ENCODE measurements around the gene TRIML2.

The TRIML2 gene, protein sequence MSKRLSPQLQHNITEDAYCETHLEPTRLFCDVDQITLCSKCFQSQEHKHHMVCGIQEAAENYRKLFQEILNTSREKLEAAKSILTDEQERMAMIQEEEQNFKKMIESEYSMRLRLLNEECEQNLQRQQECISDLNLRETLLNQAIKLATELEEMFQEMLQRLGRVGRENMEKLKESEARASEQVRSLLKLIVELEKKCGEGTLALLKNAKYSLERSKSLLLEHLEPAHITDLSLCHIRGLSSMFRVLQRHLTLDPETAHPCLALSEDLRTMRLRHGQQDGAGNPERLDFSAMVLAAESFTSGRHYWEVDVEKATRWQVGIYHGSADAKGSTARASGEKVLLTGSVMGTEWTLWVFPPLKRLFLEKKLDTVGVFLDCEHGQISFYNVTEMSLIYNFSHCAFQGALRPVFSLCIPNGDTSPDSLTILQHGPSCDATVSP

DNA sequence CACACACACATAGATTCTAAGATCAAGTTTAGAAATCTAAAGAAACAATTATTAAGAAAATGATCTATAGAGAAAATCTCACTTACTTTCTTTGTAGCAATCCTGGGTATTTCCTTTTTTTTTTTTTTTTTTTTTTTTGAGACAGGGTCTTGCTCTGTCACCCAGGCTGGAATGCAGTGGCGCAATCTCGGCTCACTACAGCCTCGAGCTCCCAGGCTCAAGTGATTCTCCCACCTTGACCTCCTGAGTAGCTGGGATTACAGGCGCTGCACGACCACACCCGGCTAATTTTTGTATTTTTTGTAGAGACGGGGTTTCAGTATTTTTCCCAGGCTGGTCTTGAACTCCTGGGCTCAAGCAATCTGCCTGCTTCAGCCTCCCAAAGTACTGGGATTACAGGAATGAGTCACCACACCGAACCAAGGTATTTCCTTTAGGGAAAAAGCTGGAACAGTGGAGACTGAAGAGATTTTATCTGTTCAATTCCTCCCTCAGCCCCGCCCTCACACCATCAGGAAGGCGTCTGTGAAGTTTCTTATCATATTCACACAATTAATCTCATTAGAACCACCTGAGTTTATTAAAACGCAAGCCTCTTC lies at the start of gene TRIML2:
Gene TRIML2, minus strand, starts transcription at position 447 of the 599 bp plus-strand sequence. CDS start 4,235 bp downstream, outside the sequence.
- no peak for DNase-seq (ENCODE audit: low read depth in 2 of 2)

DNA sequence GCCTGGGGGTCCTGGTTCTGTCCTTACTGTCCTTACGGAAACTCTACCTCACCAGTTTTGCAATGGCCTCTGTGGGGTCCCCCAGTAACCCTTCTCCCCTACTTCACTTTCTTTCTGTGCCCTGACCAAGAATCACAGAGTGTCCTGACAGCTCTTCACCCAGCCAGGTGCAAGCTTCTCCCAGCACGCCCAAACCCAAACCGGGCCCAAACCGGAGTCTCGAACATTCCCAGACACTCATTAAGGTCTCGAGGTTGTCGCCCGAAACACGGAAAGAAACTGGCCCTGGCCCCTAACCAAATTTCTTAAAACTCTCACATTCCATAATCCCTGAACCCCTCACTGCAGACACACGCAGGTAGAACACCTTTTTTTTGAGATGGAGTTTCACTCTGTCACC lies 48.9 kb upstream of the TRIML2 start:
- DNase-seq (ENCODE audit: low read depth in 2 of 2) = no peak

DNA sequence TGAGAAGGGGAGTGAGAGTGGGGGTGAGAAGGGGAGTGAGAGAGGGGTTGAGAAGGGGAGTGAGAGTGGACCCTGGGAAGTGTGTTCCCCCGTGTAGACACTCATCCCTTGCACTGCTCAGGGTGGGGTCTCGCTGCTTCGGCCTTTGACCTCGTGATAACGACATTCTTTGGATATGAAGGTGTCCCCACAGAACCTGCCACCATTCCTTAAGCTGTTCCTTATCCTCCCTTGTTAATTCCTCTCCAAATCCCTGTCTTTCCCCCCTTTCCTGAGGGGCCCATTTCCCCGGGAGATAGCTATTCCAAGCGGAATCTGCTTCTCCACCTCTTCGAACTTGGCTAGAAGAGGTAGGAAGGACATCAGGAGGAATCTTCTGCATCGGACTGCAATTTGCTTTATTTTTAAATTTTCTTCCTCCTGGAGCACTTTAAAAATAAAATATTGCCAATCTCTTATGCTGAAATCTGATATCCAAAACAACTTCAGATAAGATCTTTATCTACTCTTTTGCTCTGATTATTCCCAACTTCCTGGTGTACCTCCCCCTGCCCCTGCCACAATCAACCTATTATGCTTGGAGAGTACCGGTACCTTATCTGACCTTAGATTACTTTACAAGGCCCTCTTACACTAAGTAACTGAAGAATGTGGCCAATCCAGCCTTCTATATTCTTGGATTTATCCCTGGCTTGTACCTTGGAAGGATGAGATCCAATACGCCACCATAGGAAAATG lies 45.4 kb upstream of the TRIML2 start:
- DNase-seq (ENCODE audit: low read depth in 2 of 2) = no peak

DNA sequence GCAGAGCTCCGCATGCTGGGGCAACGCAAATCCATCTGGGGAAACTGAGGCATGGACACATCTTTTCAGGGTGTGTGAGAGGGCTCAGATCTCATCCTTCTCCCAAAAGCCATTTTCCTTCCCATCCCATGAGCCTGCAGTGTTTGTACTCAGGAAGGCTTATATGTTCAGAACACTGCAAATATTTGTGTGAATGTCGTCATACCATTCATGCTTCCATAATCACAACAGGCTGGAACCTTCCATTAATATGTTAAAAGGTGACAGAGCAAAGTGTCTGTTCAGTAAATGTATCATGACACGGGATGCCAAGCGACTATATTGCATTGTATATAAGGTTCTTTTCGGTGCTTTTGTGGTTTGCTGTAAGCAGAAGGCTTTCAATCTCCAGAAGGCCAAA lies 38.4 kb upstream of the TRIML2 start:
- DNase-seq (ENCODE audit: low read depth in 2 of 2) = no peak

DNA sequence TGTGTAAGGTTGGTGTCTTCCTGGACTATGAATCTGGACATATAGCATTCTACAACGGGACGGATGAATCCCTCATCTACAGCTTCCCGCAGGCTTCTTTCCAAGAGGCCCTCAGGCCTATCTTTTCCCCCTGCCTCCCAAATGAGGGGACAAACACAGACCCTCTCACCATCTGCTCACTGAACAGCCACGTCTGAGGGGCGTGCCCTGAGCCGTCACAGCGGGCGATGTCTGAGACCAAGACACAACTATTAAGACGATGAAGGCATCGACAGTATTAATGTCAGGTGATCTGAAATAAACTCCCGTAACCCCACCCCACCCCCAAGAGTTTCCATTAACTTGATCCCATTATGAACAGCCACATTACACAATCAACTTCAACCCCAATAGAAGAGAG lies 37.8 kb upstream of the TRIML2 start:
- DNase-seq (ENCODE audit: low read depth in 2 of 2) = no peak

DNA sequence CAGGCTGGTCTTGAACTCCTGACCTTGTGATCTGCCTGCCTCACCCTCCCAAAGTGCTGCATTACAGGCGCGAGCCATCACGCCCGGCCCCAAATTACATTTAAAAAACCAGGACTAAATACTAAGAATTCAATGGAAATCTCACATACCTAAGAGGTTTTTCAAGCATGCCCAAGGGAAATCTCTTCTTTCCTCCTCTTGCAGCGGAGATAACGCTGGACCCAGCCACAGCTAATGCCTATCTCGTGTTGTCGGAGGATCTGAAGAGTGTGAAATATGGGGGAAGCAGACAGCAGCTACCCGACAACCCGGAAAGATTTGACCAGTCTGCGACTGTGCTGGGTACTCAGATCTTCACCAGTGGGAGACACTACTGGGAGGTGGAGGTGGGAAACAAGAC lies 37.2 kb upstream of the TRIML2 start:
- DNase-seq (ENCODE audit: low read depth in 2 of 2) = no peak

DNA sequence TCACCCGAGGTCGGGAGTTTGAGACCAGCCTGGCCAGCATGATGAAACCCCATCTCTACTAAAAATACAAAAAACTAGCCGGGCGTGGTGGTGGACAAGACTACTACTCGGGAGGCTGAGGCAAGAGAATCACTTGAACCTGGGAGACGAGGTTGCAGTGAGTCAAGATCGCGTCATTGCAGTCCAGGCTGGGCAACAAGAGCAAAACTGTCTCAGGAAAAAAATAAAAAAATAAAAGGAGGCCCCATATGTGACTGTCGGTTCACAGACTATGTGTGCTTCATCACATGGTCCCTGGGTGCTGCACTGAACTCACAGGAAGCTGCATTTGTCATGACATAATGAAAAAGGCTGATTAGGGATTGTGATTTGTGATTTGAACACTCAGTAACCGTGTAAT lies 36.2 kb upstream of the TRIML2 start:
- DNase-seq (ENCODE audit: low read depth in 2 of 2) = no peak

DNA sequence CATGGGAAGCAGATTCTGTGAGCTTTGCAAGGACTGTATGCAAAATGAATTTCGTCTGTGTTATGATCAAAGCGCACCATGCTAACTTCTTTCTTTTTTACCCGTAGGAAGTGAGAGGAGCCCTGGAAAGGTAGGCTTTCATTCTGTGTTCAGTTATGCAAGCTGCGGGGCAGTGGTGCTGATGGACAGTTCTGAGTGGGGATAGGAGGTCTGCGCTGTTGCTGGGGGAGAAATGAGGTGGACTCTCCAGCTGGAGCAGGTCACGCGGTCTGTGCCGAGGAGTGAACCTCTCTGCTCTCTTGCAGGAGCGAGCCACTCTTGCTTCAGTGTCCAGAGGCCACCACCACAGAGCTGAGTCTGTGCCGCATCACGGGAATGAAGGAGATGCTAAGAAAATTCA lies 34.3 kb upstream of the TRIML2 start:
- no peak for DNase-seq (ENCODE audit: low read depth in 2 of 2)

DNA sequence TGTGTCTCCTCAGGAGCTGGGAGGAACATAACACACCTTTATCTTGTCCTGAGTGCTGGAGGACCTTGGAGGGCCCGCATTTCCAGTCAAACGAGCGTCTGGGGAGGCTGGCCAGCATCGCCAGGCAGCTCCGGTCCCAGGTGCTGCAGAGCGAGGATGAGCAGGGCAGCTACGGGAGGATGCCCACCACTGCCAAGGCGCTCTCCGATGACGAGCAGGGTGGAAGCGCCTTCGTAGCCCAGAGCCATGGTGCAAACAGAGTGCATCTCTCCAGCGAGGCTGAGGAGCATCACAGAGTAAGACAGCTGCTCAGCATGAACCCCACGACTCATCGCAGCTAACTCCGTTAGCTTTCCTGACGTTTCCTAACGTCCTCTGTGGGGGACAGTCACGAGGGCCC lies 30.3 kb upstream of the TRIML2 start:
- DNase-seq (ENCODE audit: low read depth in 2 of 2) = no peak

DNA sequence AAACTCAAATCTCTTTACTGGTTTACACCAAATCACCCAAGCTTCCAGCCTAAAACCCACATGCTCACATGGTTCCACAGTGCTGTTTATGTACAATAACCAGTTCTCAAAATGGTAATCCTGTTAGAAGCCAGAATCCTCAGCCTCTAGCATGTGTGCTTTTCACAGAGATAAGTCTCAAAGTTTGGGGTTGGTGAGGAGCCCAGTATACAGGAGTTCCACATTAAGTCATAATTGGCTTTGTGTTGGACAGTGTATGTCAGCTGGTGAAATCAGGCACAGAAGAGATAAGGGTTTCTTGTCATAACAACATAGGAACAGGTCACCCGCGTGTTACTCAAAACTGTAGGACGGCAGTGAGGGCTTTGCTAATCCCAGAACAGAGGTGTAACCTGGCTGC lies 29.7 kb upstream of the TRIML2 start, which contains the start of gene TRIML1:
Gene TRIML1, plus strand, starts transcription at position 301 of the 400 bp plus-strand sequence. CDS start 118 bp downstream, outside the sequence.
- no peak for DNase-seq (ENCODE audit: low read depth in 2 of 2)

DNA sequence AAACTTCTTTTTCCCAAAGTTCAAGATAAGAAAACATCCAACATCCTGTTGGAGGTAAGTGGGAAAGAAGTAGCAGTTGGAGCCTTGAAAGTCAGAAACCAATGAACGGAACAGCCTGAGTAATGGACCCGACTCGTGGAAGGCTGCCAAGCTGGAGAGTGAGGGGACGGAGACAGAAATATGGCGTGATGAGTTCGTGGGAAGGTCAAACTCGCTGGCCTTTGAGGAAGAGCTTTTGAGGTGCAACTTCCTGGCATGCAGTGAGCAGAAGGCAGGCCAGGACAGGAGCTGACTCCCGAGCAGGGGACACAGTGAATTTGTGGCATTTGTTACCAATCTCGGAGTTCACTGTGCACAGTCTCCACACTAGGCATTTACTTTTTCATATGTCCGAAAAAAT lies 28.8 kb upstream of the TRIML2 start:
- no peak for DNase-seq (ENCODE audit: low read depth in 2 of 2)

DNA sequence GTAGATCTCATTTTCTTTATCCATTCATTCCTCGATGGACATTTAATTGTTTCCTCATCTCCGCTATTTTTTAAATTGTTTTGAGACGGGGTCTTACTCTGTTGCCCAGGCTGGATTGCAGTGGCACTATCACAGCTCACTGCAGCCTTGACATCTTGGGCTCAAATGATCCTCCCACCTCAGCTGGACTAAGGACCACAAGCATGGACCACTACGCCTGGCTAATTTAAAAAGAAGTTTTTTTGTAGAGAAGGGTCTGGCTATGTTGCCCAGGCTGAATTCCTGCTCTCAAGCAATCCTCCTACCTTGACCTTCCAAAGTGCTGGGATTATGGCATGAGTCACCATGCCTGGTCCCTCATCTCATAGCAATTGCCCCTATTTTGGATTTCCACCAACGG lies 22.8 kb upstream of the TRIML2 start:
- no peak for DNase-seq (ENCODE audit: low read depth in 2 of 2)

DNA sequence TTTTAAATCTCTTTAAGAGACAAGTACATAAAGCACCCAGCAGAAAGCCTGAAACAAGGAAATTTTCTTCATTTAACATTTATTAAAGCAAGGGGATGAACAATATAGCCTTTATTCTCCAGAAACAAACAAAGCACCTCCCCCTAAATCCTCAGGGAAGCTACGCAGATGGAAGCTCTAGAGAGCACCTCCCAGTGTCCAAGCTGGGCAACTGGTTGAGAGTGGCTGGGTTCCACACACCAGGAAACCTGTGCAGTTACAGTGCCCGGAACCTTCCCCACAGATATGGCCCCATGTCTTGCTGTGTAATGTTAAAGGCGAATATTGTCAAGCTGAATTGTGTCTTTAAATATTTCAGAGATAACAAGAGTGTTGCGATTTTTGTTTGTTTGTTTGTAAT lies 21.0 kb upstream of the TRIML2 start:
- no peak for DNase-seq (ENCODE audit: low read depth in 2 of 2)

DNA sequence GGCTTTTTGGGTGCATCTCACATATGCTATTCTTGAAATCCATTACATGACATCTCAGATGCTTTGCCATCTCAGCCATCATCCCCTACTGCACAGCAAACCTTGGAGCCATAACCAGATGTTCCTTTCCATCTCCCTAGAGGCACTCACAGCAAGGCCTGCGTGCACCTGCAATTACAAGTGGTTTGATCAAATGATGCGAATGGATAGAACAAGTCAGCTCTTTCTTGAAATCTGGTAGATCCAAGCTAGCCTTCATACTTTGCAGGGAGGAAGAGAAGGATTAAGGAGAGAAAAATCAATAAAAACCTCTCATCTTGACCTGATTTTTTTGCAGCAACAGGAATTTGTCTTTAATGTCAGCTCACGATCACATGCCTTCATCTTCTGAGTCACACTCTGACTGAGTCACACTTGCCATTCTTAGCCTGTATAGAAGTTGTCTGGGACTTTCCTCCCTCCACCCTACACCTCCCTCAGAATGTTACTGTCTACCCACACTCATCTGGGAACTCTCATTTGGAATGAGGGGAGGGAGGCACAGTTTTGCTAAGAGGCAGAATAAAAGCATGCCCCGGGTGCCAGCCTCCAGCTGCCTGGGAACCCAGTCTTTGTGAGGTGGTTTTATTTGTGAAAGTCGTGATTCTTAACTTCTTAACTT lies 17.9 kb upstream of the TRIML2 start:
- DNase-seq (ENCODE audit: low read depth in 2 of 2) = no peak

DNA sequence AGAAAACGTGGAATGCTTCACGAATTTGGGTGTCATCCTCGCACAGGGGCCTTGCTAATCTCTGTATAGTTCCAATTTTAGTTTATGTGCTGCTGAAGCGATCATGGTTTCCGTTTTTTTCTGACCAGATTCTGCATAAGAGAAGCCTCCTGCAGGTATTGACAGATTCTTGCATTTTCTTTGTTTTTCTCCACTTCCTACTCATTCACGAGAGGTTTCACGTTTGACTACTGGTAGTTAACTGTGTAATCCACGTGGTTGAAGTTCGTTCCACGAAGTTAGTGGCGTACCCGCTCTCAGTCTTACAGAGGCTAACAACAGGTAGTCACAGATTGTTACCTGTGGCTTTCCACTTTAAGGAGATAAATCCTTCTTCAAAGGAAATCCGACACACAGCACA lies 12.1 kb upstream of the TRIML2 start:
- DNase-seq (ENCODE audit: low read depth in 2 of 2) = no peak

DNA sequence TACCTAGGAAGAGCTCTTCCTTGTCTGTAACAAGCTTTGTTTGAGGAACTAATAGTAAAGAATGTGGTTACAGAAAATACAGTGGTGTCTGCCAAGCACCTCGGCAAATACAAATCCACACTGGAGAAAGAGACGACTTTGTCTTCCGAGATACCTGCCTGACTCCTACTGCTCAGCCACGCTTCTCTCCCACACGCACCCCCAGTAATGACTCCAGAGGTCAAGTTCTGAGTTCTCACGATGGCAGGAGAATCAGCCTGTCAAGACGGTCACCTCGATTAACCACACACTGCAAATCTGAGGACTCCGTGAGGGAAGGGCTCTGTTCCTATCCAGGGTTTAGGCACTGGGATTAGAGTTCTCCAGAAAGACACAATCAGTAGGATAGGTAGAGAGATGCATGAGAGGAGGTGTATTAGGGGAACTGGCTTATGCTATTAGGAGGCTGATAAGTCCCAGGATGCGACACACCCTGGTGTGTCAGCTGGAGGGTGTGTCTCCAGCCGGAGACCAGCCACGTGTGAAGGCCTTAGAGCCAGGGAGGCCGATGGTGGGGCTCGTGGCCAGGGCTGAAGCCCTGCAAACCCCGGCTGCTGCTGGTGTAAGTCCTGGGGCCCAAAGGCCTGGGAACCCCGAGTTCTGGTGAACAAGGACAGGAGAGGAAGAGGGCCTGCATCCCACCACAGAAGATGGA lies 8.4 kb upstream of the TRIML2 start:
- DNase-seq (ENCODE audit: low read depth in 2 of 2) = no peak

DNA sequence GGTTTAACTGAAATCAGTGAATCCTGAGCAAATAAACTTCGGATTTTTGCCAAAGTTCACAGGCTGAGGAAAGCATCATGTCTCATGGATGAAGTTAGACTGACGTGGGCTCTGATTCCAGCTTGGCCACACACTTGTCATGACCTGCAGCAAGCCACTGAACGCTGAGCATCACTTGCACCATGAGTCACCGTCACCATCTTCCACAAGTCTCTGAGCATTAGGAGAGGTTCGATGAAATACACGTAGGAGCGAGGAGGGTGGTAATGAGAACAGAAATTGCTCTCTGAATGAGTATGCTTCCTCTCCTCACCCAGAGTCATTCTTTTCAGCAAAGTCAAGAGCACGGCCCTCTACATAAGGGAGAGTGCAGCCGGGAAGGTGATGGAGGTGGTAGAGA lies 3.8 kb upstream of the TRIML2 start:
- no peak for DNase-seq (ENCODE audit: low read depth in 2 of 2)

DNA sequence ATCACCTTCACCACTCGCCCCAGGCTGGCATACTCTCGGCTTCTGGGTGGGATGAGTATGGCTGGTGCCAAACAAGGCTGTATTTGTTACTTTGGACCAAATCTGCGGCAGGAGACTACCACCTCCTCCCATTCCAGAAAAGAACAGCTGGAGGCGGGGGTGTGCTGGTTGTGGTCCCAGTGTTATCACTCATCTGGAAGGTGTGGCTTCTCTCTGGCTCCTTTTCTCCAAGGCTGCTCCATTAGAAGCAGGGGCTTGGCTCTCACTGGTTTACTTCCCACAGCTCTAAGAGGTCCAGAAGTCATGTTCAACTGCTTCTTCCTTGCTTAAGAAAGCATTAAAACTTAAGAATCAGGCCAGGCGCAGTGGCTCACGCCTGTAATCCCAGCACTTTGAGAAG lies 2.6 kb upstream of the TRIML2 start:
- DNase-seq (ENCODE audit: low read depth in 2 of 2) = no peak

DNA sequence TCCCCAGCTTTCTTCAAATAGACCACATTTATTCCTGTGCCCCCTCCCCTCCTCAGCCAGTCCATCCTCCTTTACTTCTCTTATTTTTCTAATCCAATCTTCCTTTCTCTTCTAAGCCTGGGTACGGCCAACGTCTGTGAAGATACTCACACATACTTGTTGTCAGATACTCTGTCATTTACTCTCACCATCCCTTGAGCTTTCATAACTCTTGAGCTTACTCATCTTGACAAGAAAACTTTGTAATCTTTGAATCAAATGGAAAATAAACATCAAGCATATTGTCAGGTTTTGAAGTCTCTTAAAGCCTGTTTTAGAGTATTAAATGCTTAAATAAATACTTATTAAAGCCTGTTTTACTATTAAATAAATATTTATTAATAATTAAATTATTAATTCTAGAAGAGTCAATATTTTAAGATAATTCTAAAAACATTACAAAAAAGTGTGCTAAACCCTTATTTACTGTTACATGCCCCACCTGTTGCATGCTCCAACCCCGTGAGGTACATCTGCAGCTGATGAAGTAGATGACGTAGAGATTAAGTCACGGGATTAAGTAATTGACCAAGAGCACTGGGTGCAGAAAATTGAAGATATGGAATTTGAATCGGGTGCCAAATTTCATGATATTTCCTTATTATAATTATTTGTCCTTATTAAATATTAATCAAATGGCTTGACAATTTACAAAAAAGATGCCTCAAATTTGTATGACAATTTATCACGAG lies 1.5 kb upstream of the TRIML2 start:
- no peak for DNase-seq (ENCODE audit: low read depth in 2 of 2)

DNA sequence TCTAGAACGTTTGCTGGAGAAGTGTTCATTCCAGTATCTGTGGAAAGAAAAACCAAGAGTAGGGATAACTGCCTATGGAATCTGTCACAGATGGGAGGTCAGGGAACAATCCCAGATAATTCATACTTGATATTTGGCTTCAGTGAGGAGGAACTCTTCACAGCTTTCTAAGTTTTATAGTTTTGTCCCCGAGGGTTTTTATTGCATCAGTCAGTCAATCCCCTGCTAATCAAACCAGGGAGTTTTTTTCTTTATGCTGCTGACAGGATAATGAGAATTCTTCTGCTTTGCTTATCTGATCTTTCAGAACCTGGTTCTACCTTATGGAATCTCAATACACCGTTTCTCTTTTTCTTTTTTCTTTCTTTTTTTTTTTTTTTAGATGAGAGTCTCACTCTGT lies 633 bp upstream of the TRIML2 start:
- DNase-seq (ENCODE audit: low read depth in 2 of 2) = no peak
